ENCODE measurements around the gene RHOC.

The RHOC gene

GRCh38 chr1:112717263-112717873 is 10.4 kb upstream of the RHOC start:
- no peak for DNase-seq

GRCh38 chr1:112716133-112716720 is 9.3 kb upstream of the RHOC start:
- DNase-seq: peak; percentile 93

GRCh38 chr1:112715264-112716053 is 8.5 kb upstream of the RHOC start, which contains the start of gene PPM1J:
TSS of gene PPM1J (minus strand) at chr1:112715332. CDS start at chr1:112715301, 31 bp downstream.
- peak; percentile 85 for DNase-seq

GRCh38 chr1:112714313-112715263 is 7.7 kb upstream of the RHOC start:
- DNase-seq: peak; percentile 86

- DNase-seq: no peak
Measured at GRCh38 chr1:112713466-112714312, 6.8 kb upstream of the RHOC start.

- DNase-seq: no peak
Measured at GRCh38 chr1:112712701-112713128, 5.8 kb upstream of the RHOC start.

- DNase-seq: no peak
Measured at GRCh38 chr1:112712191-112712590, 5.3 kb upstream of the RHOC start.

GRCh38 chr1:112711670-112712069 is 4.7 kb upstream of the RHOC start:
- no peak for DNase-seq

- DNase-seq: no peak
Measured at GRCh38 chr1:112711041-112711440, 4.1 kb upstream of the RHOC start.

- DNase-seq: no peak
Measured at GRCh38 chr1:112710586-112710985, 3.7 kb upstream of the RHOC start.

GRCh38 chr1:112710159-112710558 is 3.2 kb upstream of the RHOC start:
- no peak for DNase-seq

GRCh38 chr1:112708489-112708888 is 1.6 kb upstream of the RHOC start:
- no peak for DNase-seq

- no peak for DNase-seq
Measured at GRCh38 chr1:112708002-112708448, 1.1 kb upstream of the RHOC start.

- DNase-seq: peak; percentile 94
Measured at GRCh38 chr1:112707221-112708001, 484 bp upstream of the RHOC start.

GRCh38 chr1:112704934-112705627 is 1.8 kb downstream of the RHOC start:
- DNase-seq: peak; percentile 76

GRCh38 chr1:112704391-112704933 is 2.5 kb downstream of the RHOC start:
- DNase-seq: no peak

- no peak for DNase-seq
Measured at GRCh38 chr1:112703706-112704105, 3.2 kb downstream of the RHOC start.

GRCh38 chr1:112702420-112703261 is 4.3 kb downstream of the RHOC start:
- DNase-seq: no peak

- no peak for DNase-seq
Measured at GRCh38 chr1:112702067-112702395, 4.9 kb downstream of the RHOC start.

Measured in retina (tissue), 1 donor.